ENCODE results near the gene DBNDD1. TPM values are rescaled to one million over a fixed set of nuclear protein-coding genes. Genes with fewer than 3 reads are reported as not detected.

Gene DBNDD1
- total RNA-seq, 2 donors from 2014 or later = 10.9 to 14.8 TPM

GRCh38 chr16:90035902-90036301, 16.6 kb upstream of the DBNDD1 start:
- Histone ChIP-seq H3K27me3 (no peaks in the 10 kb centered on the region), H3K9me3 (no peaks in the 10 kb centered on the region), H3K27ac (no peak overlapping the region), H3K4me3 (no peak overlapping the region), H3K4me1 (no peaks in the 10 kb centered on the region), H3K36me3 (replicated peaks in 1 of 2; ENCODE audit: insufficient read depth in 1 of 2, low read depth in 2 of 2) (peaks cover 11 to 46% of the 10 kb centered on the region in 2 donors)
- 87 to 89% methylated on average over 2 to 5 of the region's 5 CpGs for WGBS, 2 donors
- intact Hi-C loops (cut with DNase I) = no loop called here
- ATAC-seq = no peak
- TF ChIP-seq POLR2A (IDR thresholded peaks at IDR 0.05) = no peak
- DNase-seq = no peak

GRCh38 chr16:90034504-90034903, 15.2 kb upstream of the DBNDD1 start:
- intact Hi-C loops (cut with DNase I) = no loop called here
- 77 to 83% methylated on average over 8 of the region's 8 CpGs for WGBS, 2 donors

GRCh38 chr16:90033387-90033786, 14.1 kb upstream of the DBNDD1 start:
- H3K36me3 ChIP-seq (replicated peaks in 1 of 2; ENCODE audit: insufficient read depth in 1 of 2, low read depth in 2 of 2) = peaks cover 6 to 38% of the 10 kb centered on the region in 2 donors
- WGBS, 2 donors = 84 to 88% methylated on average over 4 of the region's 4 CpGs
- intact Hi-C loops (cut with DNase I) = no loop called here

More at GRCh38 chr16:90034504-90034903, 15.2 kb upstream of the DBNDD1 start:
- Histone ChIP-seq H3K36me3 (replicated peaks in 1 of 2; ENCODE audit: insufficient read depth in 1 of 2, low read depth in 2 of 2) (peaks cover 11 to 39% of the 10 kb centered on the region in 2 donors), H3K27me3 (no peaks in the 10 kb centered on the region), H3K4me3 (no peak overlapping the region), H3K4me1 (no peaks in the 10 kb centered on the region), H3K27ac (no peak overlapping the region), H3K9me3 (no peaks in the 10 kb centered on the region)
- TF ChIP-seq CTCF (IDR thresholded peaks at IDR 0.05) (no peak), POLR2A (IDR thresholded peaks at IDR 0.05) (no peak)
- DNase-seq (no peak), ATAC-seq (no peak)

GRCh38 chr16:90032674-90033331, 13.5 kb upstream of the DBNDD1 start:
- TF ChIP-seq POLR2A (IDR thresholded peaks at IDR 0.05) = no peak
- Histone ChIP-seq H3K27me3 (no peaks in the 10 kb centered on the region), H3K36me3 (replicated peaks in 1 of 2; ENCODE audit: insufficient read depth in 1 of 2, low read depth in 2 of 2) (peaks cover 4 to 34% of the 10 kb centered on the region in 2 donors), H3K9me3 (no peaks in the 10 kb centered on the region), H3K4me3 (no peak overlapping the region), H3K4me1 (no peaks in the 10 kb centered on the region), H3K27ac (no peak overlapping the region)
- DNase-seq (no peak), ATAC-seq (no peak)
- 91 to 93% methylated on average over 8 of the region's 8 CpGs for WGBS, 2 donors
- intact Hi-C loops (cut with DNase I) = no loop called here

More at GRCh38 chr16:90033387-90033786, 14.1 kb upstream of the DBNDD1 start:
- Histone ChIP-seq H3K4me3 (no peak overlapping the region), H3K9me3 (no peaks in the 10 kb centered on the region), H3K27ac (no peak overlapping the region), H3K27me3 (no peaks in the 10 kb centered on the region), H3K4me1 (no peaks in the 10 kb centered on the region)
- TF ChIP-seq POLR2A (IDR thresholded peaks at IDR 0.05) (no peak), CTCF (IDR thresholded peaks at IDR 0.05) (no peak)
- ATAC-seq (no peak), DNase-seq (no peak)

- Histone ChIP-seq H3K4me1 (no peaks in the 10 kb centered on the region), H3K4me3 (no peak overlapping the region), H3K27ac (no peak overlapping the region), H3K36me3 (replicated peaks in 1 of 2; ENCODE audit: insufficient read depth in 1 of 2, low read depth in 2 of 2) (peaks cover 0 to 30% of the 10 kb centered on the region in 2 donors), H3K9me3 (no peaks in the 10 kb centered on the region), H3K27me3 (no peaks in the 10 kb centered on the region)
- 88 to 89% methylated on average over 9 of the region's 9 CpGs for WGBS, 2 donors
- DNase-seq = no peak
- intact Hi-C loops (cut with DNase I) = no loop called here
- ATAC-seq = peak; percentile 37
- no peak for TF ChIP-seq CTCF (IDR thresholded peaks at IDR 0.05)
- peak in 1 of 3 donors; percentile 11 for TF ChIP-seq POLR2A (IDR thresholded peaks at IDR 0.05)
Observed at GRCh38 chr16:90031931-90032673, 12.8 kb upstream of the DBNDD1 start.

Measured in body of pancreas (tissue), 4 donors.